IPS DF 6.9 (cell line): ENCODE data around the gene DBET.
"Not testable (repeated sequence)": the region's sequence is repeated elsewhere in the genome, so short reads cannot be mapped to it uniquely, and the experiment has no call there.

Experiments used
- DNase-seq: peaks from one replicate; pipeline ENCODE4 v3.0.0-alpha.2; 2013; ENCODE audit warnings: low read depth, low spot score
- H3K27ac ChIP-seq: one replicate; pipeline ENCODE4 v1.5.1; 2013; ENCODE audit warnings: low read length, control low read depth
- H3K27me3 ChIP-seq: 2 replicates; pipeline ENCODE4 v1.6.1; 2013; ENCODE audit warnings: mild to moderate bottlenecking, low read length; ENCODE audit not compliant: control insufficient read depth, insufficient read depth
- H3K36me3 ChIP-seq: 2 replicates; pipeline ENCODE4 v1.6.1; 2013; ENCODE audit warnings: low read length; ENCODE audit not compliant: control insufficient read depth, insufficient read depth
- H3K4me1 ChIP-seq: 2 replicates; pipeline ENCODE4 v1.6.1; 2013; ENCODE audit warnings: low read length; ENCODE audit not compliant: control insufficient read depth, insufficient read depth
- H3K4me3 ChIP-seq: 2 replicates; pipeline ENCODE4 v1.5.1; 2013; ENCODE audit warnings: mild to moderate bottlenecking, low read length
- H3K9me3 ChIP-seq: 2 replicates; pipeline ENCODE4 v1.6.1; 2013; ENCODE audit warnings: low read length, inconsistent platforms; ENCODE audit not compliant: control insufficient read depth, insufficient read depth
- WGBS: extraction: QIAGEN DNeasy Blood & Tissue Kit; methylation state at CpG from one replicate; pipeline ENCODE4 v1.1.7; 2013; ENCODE audit warnings: mixed read lengths, missing lambda C conversion rate; ENCODE audit not compliant: insufficient read length, insufficient coverage; 5-methylcytosine and 5-hydroxymethylcytosine counted together

DBET gene

GRCh38 chr4:190107766-190108485, 43.6 kb downstream of the DBET start:
- not testable (repeated sequence) for H3K4me3 ChIP-seq, DNase-seq, H3K36me3 ChIP-seq, H3K4me1 ChIP-seq, H3K27ac ChIP-seq, H3K27me3 ChIP-seq
- peaks cover 19% of the 10 kb centered on the region for H3K9me3 ChIP-seq
- WGBS: no CpG with 5 or more reads among the region's 2 CpGs

GRCh38 chr4:190108756-190109155, 44.5 kb downstream of the DBET start:
- not testable (repeated sequence) for H3K4me1 ChIP-seq, DNase-seq
- H3K9me3 ChIP-seq: peaks cover 19% of the 10 kb centered on the region

GRCh38 chr4:190109390-190110011, 45.2 kb downstream of the DBET start:
- DNase-seq, H3K27ac ChIP-seq, H3K4me1 ChIP-seq, H3K4me3 ChIP-seq, H3K36me3 ChIP-seq, H3K27me3 ChIP-seq: not testable (repeated sequence)
- WGBS: no CpG with 5 or more reads among the region's 1 CpG
- H3K9me3 ChIP-seq: peaks cover 19% of the 10 kb centered on the region

More at GRCh38 chr4:190108756-190109155, 44.5 kb downstream of the DBET start:
- not testable (repeated sequence) for H3K36me3 ChIP-seq, H3K27ac ChIP-seq, H3K4me3 ChIP-seq, H3K27me3 ChIP-seq
- no CpG with 5 or more reads among the region's 6 CpGs for WGBS

GRCh38 chr4:190110033-190110432, 45.7 kb downstream of the DBET start:
- H3K36me3 ChIP-seq, DNase-seq, H3K4me3 ChIP-seq, H3K27ac ChIP-seq, H3K27me3 ChIP-seq, H3K4me1 ChIP-seq: not testable (repeated sequence)
- H3K9me3 ChIP-seq: peaks cover 19% of the 10 kb centered on the region

- not testable (repeated sequence) for DNase-seq
Measured at GRCh38 chr4:190110570-190111295, 46.4 kb downstream of the DBET start.

GRCh38 chr4:190112879-190113278, 48.6 kb downstream of the DBET start:
- H3K27me3 ChIP-seq, H3K27ac ChIP-seq, H3K4me1 ChIP-seq, H3K36me3 ChIP-seq, H3K4me3 ChIP-seq, DNase-seq: not testable (repeated sequence)
- peaks cover 16% of the 10 kb centered on the region for H3K9me3 ChIP-seq
- WGBS: no CpG with 5 or more reads among the region's 3 CpGs

More at GRCh38 chr4:190110570-190111295, 46.4 kb downstream of the DBET start:
- H3K27me3 ChIP-seq, H3K4me3 ChIP-seq, H3K27ac ChIP-seq, H3K4me1 ChIP-seq, H3K36me3 ChIP-seq: not testable (repeated sequence)
- peaks cover 19% of the 10 kb centered on the region for H3K9me3 ChIP-seq
- no CpG with 5 or more reads among the region's 4 CpGs for WGBS

- not testable (repeated sequence) for H3K9me3 ChIP-seq, H3K27me3 ChIP-seq, H3K36me3 ChIP-seq, H3K4me3 ChIP-seq, H3K4me1 ChIP-seq, H3K27ac ChIP-seq, DNase-seq
- WGBS: no CpG with 5 or more reads among the region's 3 CpGs
Measured at GRCh38 chr4:190114991-190115390, 50.7 kb downstream of the DBET start.
